ENCODE data around the gene TUB. TPM values are rescaled to one million over a fixed set of nuclear protein-coding genes. Genes with fewer than 3 reads are reported as not detected.

The TUB gene
- total RNA-seq, 2 donors from 2014 or later: 2.9 to 8.6 TPM

- Histone ChIP-seq H3K9me3 (no peaks in the 10 kb centered on the region), H3K4me1 (no peaks in the 10 kb centered on the region), H3K27me3 (no peaks in the 10 kb centered on the region), H3K27ac (no peak overlapping the region), H3K4me3 (no peak overlapping the region), H3K36me3 (replicated peaks in 1 of 2; ENCODE audit: insufficient read depth in 1 of 2, low read depth in 2 of 2) (no peaks in the 10 kb centered on the region)
- TF ChIP-seq, protein P1, sequence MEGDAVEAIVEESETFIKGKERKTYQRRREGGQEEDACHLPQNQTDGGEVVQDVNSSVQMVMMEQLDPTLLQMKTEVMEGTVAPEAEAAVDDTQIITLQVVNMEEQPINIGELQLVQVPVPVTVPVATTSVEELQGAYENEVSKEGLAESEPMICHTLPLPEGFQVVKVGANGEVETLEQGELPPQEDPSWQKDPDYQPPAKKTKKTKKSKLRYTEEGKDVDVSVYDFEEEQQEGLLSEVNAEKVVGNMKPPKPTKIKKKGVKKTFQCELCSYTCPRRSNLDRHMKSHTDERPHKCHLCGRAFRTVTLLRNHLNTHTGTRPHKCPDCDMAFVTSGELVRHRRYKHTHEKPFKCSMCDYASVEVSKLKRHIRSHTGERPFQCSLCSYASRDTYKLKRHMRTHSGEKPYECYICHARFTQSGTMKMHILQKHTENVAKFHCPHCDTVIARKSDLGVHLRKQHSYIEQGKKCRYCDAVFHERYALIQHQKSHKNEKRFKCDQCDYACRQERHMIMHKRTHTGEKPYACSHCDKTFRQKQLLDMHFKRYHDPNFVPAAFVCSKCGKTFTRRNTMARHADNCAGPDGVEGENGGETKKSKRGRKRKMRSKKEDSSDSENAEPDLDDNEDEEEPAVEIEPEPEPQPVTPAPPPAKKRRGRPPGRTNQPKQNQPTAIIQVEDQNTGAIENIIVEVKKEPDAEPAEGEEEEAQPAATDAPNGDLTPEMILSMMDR (IDR thresholded peaks at IDR 0.05): no peak
- no peak for TF ChIP-seq POLR2A (IDR thresholded peaks at IDR 0.05)
- WGBS, 2 donors: 81 to 91% methylated on average over 8 of the region's 8 CpGs
- no peak for ATAC-seq
- intact Hi-C loops (cut with DNase I): no loop called here
- DNase-seq: peak in 1 of 4 donors; percentile 3
Observed at GRCh38 chr11:8100605-8101004, 19.6 kb downstream of the TUB start.

- 91 to 97% methylated on average over 7 to 11 of the region's 11 CpGs for WGBS, 2 donors
- Histone ChIP-seq H3K9me3 (no peaks in the 10 kb centered on the region), H3K36me3 (replicated peaks in 1 of 2; ENCODE audit: insufficient read depth in 1 of 2, low read depth in 2 of 2) (no peaks in the 10 kb centered on the region), H3K4me1 (no peaks in the 10 kb centered on the region), H3K27me3 (no peaks in the 10 kb centered on the region), H3K4me3 (no peak overlapping the region), H3K27ac (no peak overlapping the region)
- no peak for DNase-seq
- intact Hi-C loops (cut with DNase I): no loop called here
- ATAC-seq: no peak
- TF ChIP-seq POLR2A (IDR thresholded peaks at IDR 0.05): no peak
- TF ChIP-seq, protein P1 (IDR thresholded peaks at IDR 0.05): no peak
Observed at GRCh38 chr11:8101421-8101820, 20.4 kb downstream of the TUB start.

- TF ChIP-seq, protein P1 (IDR thresholded peaks at IDR 0.05): no peak
- no peak for TF ChIP-seq POLR2A (IDR thresholded peaks at IDR 0.05)
- no peak overlapping the region for H3K27ac ChIP-seq
- no peak for ATAC-seq
- peaks cover 0 to 1% of the 10 kb centered on the region in 2 donors for H3K36me3 ChIP-seq (replicated peaks in 1 of 2; ENCODE audit: insufficient read depth in 1 of 2, low read depth in 2 of 2)
- no peaks in the 10 kb centered on the region for H3K27me3 ChIP-seq
- intact Hi-C loops (cut with DNase I): no loop called here
- no peak for DNase-seq
- no peak overlapping the region for H3K4me3 ChIP-seq
- no peaks in the 10 kb centered on the region for H3K9me3 ChIP-seq
- H3K4me1 ChIP-seq: no peaks in the 10 kb centered on the region
Observed at GRCh38 chr11:8102296-8102915, 21.4 kb downstream of the TUB start.

- Histone ChIP-seq H3K36me3 (replicated peaks in 1 of 2; ENCODE audit: insufficient read depth in 1 of 2, low read depth in 2 of 2) (peaks cover 0 to 1% of the 10 kb centered on the region in 2 donors), H3K4me3 (no peak overlapping the region), H3K27me3 (no peaks in the 10 kb centered on the region), H3K4me1 (no peaks in the 10 kb centered on the region), H3K27ac (no peak overlapping the region), H3K9me3 (no peaks in the 10 kb centered on the region)
- no peak for DNase-seq
- 81 to 89% methylated on average over 6 to 7 of the region's 7 CpGs for WGBS, 2 donors
- TF ChIP-seq, protein P1 (IDR thresholded peaks at IDR 0.05): no peak
- TF ChIP-seq POLR2A (IDR thresholded peaks at IDR 0.05): no peak
- intact Hi-C loops (cut with DNase I): no loop called here
- no peak for ATAC-seq
Observed at GRCh38 chr11:8102965-8103364, 22.0 kb downstream of the TUB start.

DNA sequence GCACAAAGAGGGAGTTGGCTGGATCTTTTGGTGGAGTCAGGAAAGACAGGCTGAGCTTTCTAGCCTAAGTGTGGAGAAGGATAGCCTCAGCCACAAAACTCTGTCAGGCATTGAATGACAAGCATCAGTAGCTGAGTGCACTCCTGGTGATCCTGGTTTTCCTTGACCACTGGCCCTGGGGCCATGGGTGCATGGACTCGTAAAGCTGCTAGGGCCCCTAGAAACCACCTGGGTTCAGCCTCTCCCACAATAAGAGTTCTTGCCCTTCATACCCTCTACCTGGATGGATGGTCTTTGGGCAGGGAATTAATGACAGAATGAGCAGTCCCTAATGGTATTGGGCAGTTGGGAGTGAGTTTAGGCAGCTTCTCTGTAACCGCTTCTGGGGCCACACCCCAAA, 22.9 kb downstream of the TUB start:
- Histone ChIP-seq H3K27me3 (no peaks in the 10 kb centered on the region), H3K4me1 (no peaks in the 10 kb centered on the region), H3K9me3 (no peaks in the 10 kb centered on the region), H3K4me3 (no peak overlapping the region), H3K36me3 (replicated peaks in 1 of 2; ENCODE audit: insufficient read depth in 1 of 2, low read depth in 2 of 2) (peaks cover 0 to 3% of the 10 kb centered on the region in 2 donors), H3K27ac (no peak overlapping the region)
- intact Hi-C loops (cut with DNase I): no loop called here
- TF ChIP-seq, protein P1 (IDR thresholded peaks at IDR 0.05): no peak
- no peak for TF ChIP-seq POLR2A (IDR thresholded peaks at IDR 0.05)
- DNase-seq (no peak), ATAC-seq (no peak)
- WGBS, 2 donors: 92 to 100% methylated on average over 2 of the region's 2 CpGs

All from body of pancreas (tissue), 4 donors.